GM19452 (cell line): ENCODE results near the gene NEDD9.

Experiments
- ATAC-seq: cut with Tn5 transposase; IDR thresholded peaks from one replicate; pipeline ENCODE4 v1.9.1; 2021; ENCODE audit not compliant: unreplicated experiment

The NEDD9 gene

DNA sequence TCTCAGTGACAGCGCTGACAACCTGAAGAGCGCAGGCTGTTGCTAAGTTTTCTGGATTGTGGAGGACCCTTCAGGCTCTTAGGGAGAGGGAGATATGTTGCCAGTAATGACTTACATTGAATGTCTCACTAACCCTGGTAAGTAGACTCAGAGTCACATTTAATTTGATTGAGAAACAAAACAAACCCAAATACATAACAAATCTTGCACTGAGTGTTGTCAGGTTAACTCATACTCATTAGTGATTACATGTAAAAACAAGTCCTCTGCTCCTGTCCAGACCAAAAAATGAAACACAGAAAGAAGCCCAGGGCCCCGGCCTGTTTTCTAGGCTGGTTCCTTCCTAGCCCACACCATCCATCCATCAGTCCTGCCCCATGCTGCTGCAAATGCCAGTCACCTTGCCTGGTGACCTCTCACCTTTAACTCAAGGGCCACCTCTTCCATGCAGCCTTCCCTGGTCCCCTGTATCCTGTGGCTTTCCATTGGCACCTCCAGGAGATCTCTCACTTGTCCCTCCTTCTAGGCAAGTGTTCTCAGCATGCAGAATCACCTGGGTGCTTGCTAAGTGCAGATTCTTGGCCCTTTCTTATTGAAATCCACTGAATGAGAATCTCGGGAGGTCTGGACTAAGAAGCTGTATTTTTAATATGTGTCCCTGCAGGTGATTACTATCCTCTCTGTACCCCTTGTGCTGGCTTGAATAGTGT, 86.2 kb downstream of the NEDD9 start:
- no peak for ATAC-seq

DNA sequence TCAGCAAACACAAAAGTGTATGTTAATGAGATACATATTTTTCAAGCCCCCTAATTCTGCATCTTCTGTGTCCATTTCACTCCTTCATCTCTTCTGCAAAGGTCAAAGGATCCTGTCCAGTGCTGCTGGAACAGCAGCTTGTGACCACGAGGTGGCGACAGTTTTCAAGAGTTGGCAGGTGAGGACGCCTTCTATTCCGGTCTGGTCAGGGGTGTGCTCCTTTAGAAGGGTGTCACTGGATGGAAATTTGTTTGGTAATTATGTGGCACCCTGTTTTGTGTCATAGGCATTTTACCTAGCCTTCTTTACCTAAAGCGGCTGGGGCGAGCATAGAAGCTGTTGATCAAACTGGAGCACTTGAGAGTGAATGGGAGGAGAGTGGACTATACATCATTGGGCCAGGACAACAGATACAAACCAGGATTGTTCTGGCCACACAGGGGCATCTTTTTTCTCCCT, 88.0 kb downstream of the NEDD9 start:
- ATAC-seq = no peak

DNA sequence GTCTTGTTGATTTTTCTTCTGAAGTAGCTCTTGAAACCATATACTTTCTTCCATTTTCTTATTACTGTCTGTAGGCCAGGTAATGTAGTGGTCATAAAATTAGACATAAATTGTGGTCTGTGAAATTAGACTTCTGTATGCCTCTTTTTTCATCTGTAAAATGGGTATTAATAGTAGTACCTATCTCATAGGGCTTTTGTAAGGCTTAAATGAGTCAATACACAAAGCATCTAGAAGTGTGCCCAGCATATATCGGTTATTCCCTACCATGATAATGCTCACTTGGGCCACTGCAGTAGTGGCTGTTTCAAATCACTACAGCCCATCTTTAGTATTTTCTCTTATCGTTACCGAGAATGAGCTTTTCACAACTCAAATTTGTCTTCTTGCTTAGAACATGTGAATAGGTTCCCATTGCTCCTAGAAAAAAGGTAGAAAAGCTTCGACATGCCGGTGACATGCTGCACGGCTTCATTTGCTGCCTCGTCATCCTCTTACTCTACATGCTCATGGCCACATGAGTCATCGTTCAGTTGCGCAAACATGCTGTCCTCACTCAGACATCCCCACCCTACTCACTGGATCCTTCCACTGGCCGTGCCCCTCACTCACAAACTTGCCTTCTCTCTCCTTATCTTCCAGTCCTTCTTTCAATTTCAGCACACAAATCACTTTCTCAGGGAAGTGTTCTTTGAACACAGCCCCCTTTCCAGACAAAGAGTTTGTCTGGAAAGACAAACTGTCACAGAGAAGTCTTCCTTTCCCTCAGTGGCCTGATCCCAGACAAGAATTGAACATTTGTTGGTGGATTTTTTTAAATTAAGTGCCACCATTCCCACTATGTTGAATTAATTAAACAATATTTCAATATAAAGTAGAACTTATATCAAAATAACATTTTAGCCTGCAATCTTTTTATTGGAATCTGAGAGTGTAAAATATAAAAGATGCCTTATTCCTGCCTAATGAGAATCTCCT, 88.8 kb downstream of the NEDD9 start:
- ATAC-seq = no peak

DNA sequence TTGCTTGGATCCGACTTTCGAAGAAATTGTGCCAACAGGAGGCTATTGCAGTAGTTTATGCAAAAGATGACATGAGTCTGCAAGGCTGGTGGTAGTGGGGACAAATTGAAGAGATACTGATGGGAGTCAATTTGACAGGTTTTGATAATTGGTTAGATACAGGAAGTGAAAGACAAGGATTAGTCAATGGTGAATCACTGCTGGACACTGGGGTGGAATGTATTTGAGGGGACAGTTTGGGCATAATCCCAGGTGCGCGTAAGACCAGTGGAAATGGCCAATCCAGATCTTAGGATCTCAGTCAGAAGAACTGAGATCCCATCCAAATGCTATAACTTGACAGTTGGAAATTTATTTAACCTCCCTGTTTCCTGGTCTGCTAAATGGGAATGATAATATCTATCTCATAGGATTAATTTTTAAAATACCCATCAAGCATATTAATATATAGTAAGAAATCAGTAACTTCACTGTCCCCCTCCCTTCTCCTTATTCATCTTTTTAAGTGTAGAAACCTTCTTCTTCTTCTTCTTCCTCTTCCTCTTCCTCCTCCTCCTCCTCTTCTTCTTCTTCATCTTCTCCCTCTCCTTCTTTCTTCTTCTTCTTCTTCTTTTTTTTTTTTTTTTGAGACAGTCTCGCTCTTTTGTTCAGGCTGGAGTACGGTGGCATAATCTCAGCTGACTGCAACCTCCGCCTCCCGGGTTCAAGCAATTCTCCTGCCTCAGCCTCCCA, 90.0 kb downstream of the NEDD9 start:
- no peak for ATAC-seq

DNA sequence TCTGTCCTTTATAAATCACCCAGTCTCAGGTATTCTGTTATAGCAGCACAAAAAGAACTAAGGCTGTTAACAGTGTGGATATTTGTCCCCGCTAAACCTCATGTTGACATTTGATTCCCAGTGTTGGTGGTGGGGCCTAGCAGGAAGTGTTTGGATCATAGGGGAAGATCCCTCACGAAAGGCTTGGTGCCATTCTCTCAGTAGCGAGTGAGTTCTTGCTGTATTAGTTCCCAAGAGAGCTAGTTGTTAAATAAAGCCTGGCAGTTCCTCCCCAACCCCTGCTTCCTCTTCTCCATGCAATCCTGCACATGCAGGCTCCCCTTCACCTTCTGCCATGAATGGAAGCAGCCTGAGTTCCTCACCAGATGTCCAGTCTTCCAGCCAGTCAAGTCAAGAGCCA, 91.2 kb downstream of the NEDD9 start:
- no peak for ATAC-seq

DNA sequence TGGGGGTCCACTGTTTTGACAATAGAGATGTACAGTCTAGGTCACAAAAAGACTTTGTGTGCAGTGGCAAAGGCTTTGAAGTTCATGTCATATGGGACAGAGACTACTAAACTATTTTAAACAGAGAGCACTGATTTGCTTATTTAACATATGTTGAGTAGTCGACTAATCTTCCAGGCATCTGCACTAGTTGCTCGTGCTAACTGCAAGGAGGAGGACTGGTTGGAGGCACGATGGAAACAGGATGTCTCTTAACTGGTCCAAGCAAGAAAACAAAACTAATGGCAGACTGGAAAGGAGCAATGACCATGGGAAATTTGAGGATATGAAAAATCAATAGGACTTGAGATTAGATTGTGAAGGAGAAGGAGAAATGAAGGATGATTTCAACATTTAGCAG, 92.4 kb downstream of the NEDD9 start:
- ATAC-seq = no peak

DNA sequence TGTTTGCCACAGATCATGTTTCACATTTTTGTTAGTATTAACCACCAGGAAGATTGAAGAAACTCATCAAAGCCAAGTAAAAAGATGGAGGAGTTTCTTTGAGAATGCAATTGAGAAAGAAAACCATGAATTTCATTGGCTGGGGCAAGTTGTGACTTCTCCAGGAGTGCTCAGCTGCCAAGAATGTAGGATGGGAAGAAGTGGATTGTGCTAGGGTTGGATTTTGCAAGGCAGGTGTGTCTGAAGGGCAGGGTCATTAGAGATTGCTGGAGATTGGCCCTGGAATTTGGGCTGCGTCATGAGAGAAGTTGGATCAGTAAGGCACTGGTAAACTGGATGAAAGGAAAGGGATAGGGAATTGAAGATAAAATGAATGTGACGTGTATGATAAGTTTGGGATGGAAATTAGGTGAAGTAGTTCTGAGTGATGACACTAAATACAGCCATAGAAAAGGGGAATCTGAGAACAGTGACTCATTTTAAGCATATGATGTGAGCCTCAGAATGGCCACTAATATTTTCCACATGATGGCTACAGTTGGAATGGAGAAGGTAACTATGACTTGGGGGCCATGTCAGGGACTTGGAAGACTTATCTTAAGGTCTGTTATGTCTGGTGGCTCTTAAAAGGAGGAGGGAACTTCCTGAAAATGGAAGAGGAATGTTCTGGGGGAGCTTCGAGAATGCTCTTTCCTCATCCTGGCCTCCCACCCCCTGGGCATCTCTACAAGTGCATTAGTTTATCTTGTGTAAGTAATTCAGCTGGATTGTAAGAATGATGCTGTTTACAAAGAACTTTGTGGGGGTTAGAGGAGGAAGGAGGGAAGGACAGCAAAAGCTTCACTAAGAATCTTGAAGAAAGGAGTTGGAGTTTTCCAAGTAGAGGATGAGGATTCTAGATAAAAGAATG, 93.2 kb downstream of the NEDD9 start:
- no peak for ATAC-seq

DNA sequence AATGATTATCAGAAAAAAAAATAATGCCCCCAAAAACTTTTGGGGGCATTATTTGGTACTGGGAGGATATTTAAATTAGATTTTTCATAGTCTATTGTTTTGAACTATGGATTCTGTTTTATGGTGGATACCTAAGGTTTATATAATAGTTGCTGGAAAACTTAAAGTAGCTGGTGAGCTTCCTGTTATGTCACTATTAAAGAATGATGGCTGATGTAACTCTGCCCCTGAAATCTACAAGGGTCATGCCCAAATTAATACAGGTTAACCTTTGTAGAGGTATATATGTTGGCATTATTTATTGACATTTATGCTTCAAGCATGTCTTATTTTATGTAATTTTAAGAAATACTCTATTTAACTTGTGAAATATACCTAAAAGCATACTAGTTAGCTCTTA, 95.7 kb downstream of the NEDD9 start:
- ATAC-seq = no peak
